GM18867 (cell line): ENCODE measurements around the gene PTPRM.

ENCODE experiments used
- ATAC-seq: cut with Tn5 transposase; IDR thresholded peaks from one replicate; pipeline ENCODE4 v1.9.1; 2021; ENCODE audit warnings: mild to moderate bottlenecking, moderate library complexity; ENCODE audit not compliant: unreplicated experiment

The PTPRM gene

GRCh38 chr18:7624697-7625096 lies 57.6 kb downstream of the PTPRM start:
- no peak for ATAC-seq

GRCh38 chr18:7626175-7626921 lies 59.2 kb downstream of the PTPRM start:
- no peak for ATAC-seq

- ATAC-seq, result no peak
Observed at GRCh38 chr18:7626922-7627440, 59.9 kb downstream of the PTPRM start.

- ATAC-seq, result no peak
Observed at GRCh38 chr18:7629416-7629815, 62.3 kb downstream of the PTPRM start.

- no peak for ATAC-seq
Observed at GRCh38 chr18:7630731-7631442, 63.8 kb downstream of the PTPRM start.

- no peak for ATAC-seq
Observed at GRCh38 chr18:7632152-7633098, 65.3 kb downstream of the PTPRM start.

GRCh38 chr18:7633171-7633570 lies 66.1 kb downstream of the PTPRM start:
- no peak for ATAC-seq

- no peak for ATAC-seq
Observed at GRCh38 chr18:7635948-7636347, 68.8 kb downstream of the PTPRM start.

GRCh38 chr18:7637269-7637668 lies 70.2 kb downstream of the PTPRM start:
- ATAC-seq, result no peak

- no peak for ATAC-seq
Observed at GRCh38 chr18:7638321-7638720, 71.2 kb downstream of the PTPRM start.

GRCh38 chr18:7641813-7642212 lies 74.7 kb downstream of the PTPRM start:
- no peak for ATAC-seq

- ATAC-seq, result no peak
Observed at GRCh38 chr18:7642331-7642890, 75.3 kb downstream of the PTPRM start.

GRCh38 chr18:7645756-7646155 lies 78.6 kb downstream of the PTPRM start:
- no peak for ATAC-seq

- ATAC-seq, result no peak
Observed at GRCh38 chr18:7646174-7646886, 79.2 kb downstream of the PTPRM start.

- ATAC-seq, result no peak
Observed at GRCh38 chr18:7647500-7647899, 80.4 kb downstream of the PTPRM start.

- no peak for ATAC-seq
Observed at GRCh38 chr18:7657050-7657449, 89.9 kb downstream of the PTPRM start.

- no peak for ATAC-seq
Observed at GRCh38 chr18:7657937-7658336, 90.8 kb downstream of the PTPRM start.

GRCh38 chr18:7658701-7659100 lies 91.6 kb downstream of the PTPRM start:
- no peak for ATAC-seq

GRCh38 chr18:7661207-7661606 lies 94.1 kb downstream of the PTPRM start:
- no peak for ATAC-seq

GRCh38 chr18:7662866-7663265 lies 95.8 kb downstream of the PTPRM start:
- no peak for ATAC-seq
